Amygdala (tissue), 56 donors: ENCODE measurements around the gene COCH.
"Not testable (repeated sequence)": the region's sequence is repeated elsewhere in the genome, so short reads cannot be mapped to it uniquely, and the experiment has no call there.

Experiments used
- DNase-seq, 56 donors: peaks; one replicate each; lab custom pipeline; 2025; lab: John Stamatoyannopoulos, UW

COCH gene

DNA sequence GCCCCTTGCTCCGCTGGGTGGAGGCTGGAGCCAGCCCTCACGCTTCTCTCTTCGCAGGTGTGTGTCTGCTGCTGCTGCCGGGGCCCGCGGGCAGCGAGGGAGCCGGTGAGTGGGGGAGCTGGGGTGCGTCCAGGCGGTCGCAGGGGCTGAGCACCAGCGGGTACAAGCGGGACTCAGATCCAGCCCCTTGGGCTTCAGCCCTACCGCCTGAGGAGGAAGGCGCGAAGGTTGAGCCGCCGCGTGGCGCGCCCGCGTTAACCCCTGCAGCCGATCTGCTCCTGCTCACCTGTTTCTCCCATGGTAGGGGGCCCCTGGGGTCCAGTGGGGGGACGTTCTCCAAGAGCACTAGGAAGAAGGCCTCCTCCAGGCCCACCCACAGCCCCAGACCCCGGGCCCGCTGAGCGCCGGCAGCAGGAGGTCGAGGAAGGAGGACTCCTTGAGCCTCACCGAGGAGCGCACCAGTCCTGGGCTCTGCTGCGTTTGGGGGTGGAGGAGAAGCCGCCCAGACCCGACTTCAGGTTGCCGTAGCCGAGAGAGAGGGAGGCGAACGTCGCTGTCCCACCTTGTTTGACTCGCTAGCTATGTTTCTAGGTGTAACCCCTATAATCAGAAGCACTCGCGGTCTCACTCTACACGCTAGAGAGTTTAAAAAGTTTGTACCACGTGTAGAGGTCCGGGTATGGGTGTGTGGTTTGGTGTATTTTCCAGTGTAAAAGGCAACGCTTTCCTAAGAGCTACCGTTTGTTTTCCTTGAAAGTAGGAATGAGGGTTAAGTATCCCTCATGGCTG, 834 bp downstream of the COCH start:
- peak in 3 of 56 donors; percentile 3 to 14 (median 9) for DNase-seq

DNA sequence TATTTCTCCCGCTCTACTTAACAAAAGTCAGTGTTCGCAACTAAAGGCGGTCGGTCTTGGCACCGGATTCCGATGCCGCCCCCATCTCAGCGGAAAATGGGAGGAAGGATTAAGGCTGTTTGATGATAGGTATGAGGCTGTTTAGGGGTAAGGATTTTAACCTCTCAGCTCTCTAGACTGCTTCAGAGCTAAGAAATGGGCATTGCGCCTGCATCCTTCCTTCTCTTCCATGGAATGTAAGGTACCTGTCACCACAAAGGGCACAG, 1.4 kb downstream of the COCH start:
- DNase-seq: no peak

DNA sequence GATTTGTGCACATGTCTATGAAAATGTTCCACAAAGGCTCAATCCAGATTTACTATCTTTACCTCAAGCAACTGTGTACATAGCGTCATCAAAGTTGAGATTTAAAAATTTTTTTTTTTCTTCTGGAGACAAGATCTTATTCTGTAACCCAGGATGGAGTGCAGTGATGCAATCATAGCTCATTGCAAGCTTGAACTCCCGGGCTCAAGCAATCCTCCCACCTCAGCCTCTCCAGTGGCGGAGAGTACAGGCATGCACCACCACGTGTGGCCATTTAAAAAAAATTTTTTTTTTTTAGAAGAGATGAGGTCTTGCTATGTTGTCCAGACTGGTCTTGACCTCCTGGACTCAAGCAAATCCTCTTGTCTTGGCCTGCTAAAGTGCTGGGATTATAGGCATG, 2.3 kb downstream of the COCH start:
- no peak for DNase-seq

DNA sequence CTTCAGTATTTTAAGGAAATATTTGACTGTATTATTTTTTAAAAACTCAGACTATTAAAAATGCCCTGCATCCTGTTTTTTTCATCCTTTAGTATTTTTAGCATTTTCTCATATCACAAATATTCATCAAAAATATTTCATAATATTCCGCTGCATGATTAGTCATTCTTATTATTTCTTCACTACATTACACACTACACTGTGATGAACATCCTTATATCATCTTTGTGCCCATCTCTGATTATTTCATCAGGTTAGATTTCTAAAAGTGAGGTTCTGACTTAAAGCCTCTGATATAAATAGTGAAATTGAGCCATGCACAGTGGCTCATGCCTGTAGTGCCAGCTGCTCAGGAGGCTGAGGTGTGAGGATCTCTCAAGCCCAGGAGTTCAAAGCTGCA, 8.1 kb downstream of the COCH start:
- no peak for DNase-seq

DNA sequence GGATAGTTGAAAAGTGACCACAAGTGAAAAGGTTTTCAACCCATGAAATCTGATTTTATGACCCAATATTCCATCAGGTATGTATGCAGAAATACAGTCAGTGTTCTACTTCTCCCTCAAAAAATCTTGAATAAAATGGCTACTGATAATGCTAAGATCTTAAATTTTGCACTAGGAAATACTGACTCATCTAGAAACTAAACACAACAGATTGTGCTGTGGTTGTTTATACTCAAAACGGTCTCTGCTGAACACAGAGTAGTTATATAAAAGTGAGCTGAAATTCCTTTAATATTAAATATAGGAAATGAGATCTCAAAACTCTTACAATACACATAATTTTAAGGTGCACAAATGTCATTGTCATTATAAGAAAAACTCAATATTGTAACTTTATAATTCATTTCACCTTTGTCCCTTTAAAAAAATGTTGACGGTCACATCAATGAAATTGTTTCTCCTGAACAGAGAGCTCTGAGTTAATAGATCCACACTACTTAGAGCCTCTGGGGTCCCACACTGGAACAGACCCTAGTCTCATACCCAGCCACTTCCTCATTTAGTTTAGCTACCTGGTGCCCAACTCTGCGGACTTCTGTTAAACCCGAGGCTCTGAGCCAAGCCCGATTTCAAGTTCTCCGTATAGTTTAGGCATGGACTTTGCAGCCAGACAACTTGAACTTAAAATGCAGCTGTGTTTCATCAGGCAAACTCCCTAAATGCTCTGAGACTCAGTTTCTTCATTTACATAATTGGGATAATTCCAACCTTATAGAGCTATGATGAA, 9.3 kb downstream of the COCH start:
- no peak for DNase-seq

DNA sequence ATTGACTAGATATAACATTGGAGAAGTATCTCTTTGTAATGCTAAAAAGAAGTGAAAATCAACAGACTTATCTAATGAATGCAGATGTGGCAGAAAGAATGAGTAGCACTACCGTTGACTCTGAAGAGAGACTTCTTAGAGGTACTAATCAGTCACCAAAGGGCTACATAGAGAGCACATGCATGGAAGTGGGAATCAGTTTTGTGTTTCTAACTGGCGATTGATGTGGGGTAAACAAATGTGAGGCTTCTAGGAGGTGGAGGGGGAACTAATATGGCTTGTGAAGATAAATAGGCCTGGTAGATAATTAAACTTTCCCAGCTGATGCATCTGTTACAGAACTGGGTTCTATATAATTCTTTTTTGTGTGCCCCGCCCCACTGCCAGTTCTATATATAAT, 10.5 kb downstream of the COCH start:
- DNase-seq: no peak

DNA sequence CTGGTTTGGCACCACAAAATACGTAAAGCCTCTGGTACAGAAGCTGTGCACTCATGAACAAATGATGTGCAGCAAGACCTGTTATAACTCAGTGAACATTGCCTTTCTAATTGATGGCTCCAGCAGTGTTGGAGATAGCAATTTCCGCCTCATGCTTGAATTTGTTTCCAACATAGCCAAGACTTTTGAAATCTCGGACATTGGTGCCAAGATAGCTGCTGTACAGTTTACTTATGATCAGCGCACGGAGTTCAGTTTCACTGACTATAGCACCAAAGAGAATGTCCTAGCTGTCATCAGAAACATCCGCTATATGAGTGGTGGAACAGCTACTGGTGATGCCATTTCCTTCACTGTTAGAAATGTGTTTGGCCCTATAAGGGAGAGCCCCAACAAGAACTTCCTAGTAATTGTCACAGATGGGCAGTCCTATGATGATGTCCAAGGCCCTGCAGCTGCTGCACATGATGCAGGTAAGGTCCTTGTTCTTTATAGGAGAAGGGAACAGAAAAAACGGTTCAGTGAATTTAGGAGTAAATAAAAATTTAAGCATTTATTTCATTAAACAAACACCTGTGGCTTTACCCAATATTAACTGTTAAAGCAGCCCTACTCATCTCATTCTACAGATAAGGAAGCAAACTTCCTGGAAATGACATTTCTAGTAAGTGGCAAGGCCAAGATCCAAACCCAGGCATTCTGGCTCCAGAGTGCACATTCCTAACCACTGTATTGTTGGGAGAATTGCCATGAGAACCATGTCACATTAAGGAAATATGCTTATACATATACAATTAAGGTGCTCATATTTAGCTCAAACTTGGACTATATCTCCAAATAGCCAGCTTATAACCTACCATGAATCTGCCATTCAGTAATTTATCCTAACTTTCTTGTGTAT, 11.7 kb downstream of the COCH start:
- no peak for DNase-seq

DNA sequence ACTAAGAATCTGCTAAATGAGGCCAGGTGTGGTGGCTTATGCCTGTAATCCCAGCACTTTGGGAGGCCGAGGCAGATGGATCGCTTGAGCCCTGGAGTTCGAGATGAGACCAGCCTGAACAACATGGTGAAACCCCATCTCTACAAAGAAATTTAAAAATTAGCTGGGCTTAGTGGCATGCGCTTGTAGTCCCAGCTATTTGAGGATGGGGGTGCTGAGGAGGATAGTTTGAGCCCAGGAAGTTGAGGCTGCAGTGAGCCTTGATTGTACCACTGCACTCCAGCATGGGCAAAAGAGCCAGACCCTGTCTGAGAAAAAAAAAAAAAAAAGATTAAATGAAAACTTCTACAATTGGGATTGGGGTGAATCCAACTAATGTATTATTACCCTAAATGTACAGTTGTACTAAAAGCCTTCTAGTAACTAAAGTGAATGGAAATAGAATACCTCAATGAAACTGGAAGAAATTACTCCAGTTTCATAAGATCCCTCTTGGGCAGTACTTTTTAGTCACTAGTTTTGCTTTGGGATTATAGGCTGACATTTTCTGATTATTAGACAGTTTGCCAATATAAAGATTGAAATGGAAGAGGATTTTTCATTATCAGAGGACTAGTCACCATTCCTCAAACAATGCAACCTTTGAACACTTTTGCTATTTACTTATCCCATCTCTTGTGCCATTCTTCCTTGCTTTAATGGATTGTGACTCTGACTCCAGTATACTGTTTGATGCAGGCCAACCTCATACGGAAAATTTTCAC, 14.3 kb downstream of the COCH start:
- DNase-seq: no peak

DNA sequence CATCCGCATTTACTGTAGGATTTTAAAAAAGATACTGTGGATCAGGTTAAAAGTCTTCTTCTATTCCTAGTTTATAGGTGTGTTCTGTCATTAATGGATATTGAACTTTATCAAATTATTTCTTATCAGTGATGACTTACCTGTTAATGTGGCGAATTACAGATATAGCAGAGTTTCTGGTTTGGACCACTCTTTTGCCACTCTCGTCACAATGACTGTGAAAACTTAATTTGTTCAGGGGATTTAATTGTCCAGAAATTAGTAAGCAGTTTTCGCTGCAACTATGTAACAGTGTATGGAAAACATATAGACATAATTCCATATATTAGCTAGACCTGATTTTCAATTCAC, 14.9 kb downstream of the COCH start:
- DNase-seq: no peak

DNA sequence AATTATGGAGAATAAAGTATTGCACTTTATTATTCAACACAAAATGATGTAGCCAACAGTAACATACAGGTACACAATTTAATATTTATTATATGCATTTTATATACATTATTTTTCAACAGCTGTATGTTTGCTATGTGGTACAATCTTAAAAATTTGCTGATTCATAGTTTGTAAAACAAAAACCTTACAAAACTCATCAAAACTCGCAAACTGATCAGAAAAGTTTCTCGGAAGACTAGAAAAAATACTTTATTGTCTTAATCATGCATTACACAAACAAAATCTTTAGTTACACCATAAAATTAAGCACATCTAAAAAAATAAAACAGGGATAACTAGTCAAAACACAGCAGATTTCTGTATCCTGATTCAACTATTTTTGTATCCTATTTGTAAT, 19.5 kb downstream of the COCH start:
- no peak for DNase-seq

DNA sequence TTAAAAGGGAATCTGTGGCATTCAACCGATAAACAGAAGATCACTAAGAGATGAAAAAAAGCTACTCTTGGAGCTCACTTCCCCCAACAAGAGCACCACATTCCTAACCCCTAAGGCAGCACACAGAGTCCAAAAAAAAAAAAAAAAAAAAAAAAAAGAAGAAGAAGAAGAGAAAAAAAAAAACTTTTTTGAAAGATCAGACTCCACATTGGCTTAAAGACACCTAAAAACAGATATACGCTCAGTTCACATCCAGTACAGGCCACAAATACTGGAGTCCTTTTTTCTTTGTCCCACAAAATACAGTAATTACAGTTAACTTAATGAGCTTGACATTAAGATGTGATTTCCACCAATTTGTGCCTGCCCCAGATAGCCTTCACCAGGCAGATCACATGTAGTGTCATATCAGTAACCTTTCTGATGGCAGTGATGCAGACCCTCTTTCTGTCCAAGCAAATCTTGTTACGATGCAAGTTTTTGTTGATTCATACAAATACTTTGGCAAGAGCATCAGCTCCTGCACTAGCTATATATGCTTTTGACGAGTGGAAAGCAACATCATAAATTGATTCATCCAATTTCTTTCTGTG, 20.7 kb downstream of the COCH start:
- DNase-seq: no peak

DNA sequence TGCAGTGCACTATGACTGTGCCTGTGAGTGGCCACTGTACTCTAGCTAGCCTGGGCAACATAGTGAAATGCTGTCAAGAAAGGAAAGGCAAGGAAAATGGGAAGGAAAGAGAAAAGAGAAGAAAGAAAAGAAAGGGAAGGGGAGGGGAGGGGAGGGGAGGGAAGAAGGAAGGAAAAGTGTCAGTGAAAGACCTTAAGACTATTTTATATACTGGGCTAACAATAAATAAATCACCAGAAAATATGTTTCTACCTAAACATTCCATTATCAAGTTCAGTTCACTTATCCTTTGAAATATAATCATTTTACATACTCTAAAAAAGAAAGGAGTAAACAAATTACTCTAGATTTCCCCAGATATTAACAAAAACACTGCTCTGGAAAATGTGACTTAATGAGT, 22.1 kb downstream of the COCH start:
- no peak for DNase-seq

DNA sequence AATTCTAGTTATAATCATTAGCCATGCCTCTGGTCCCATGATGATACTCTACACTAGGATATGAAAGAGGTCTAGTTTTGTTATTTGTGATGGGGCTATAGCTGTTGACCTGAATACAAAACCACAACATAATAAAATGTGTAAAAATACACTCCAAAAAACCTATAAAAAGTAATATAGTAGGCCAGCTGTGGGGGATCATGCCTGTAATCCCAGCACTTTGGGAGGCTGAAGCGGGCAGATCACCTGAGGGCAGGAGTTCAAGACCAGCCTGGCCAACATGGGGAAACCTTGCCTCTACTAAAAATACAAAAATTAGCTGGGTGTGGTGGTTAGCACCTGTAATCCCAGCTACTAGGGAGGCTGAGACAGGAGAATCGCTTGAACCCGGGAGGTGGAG, 22.8 kb downstream of the COCH start:
- not testable (repeated sequence) for DNase-seq

DNA sequence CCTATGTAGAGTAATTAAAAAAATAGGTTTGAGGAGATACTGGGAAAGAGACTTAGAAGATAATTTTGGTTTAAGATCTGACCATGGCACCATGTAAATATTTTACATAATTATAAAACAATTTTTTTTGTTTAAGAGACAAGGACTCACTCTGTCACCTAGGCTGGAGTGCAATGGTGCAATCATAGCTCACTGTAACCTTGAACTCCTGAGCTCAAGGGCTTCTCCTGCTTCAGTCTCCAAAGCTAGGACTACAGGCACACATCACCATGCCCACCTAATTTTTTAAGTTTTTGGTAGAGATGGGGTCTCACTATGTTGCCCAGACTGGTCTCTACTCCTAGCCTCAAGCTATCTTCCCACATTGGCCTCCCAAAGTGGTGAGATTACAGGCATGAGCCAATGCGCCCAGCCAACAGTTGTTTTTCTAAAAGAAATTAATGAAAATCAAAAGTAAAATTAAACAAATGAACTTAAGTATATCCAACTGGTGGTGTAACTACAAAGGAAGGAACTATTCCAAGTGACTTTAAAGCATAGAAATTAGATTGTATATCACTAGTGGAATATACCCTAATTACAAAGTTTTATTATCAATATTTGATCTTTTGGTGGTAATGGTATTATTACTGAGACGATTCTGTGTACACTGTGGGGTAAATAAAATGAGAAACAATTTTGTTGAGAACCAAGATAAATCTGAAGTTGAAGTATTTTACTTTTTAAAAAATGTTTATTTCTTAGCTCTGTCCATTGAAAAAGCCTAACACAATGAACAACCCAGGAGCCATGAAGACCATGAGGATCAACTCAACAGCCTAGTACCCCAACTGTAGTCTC, 29.1 kb downstream of the COCH start:
- DNase-seq: no peak

DNA sequence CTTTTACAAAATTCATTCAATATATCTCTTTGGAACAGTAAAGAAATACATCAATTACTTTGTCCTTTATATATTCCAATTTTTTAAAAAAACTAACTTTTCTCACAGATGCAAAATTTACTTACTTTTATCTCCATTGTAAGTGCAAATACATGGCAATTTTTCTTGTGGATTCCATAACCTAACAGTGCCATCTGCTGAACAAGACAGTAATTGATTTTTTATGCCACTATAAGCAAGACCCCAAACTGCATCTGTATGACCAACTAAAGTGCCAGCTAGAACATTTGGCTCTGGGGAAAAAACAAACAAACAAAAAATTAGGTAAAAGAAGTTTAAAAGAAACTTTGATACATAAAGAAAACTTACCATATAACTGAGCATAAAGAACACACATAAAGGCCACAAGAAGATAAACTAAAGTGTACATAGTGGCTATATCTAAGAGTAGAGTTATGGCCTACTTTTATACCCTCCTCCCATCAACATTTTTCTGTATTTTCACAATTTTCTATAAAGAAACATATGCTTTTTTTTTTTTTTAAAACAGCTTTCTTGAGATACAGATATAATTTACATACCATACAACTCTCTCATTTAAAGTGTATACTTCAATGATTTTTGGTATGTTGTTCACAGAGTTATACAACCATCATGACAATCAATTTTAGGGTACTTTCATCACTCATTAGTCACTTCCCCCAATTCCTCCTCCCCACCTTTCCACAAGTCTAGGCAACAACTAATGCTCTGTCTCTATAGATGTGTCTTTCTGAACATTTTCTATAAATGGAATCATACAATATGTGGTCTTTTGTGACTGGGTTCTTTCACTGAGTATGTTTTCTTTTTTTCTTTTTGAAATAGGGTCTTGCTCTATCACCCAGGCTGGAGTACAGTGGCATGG, 32.6 kb downstream of the COCH start:
- DNase-seq: peak in 1 of 56 donors; percentile 37

DNA sequence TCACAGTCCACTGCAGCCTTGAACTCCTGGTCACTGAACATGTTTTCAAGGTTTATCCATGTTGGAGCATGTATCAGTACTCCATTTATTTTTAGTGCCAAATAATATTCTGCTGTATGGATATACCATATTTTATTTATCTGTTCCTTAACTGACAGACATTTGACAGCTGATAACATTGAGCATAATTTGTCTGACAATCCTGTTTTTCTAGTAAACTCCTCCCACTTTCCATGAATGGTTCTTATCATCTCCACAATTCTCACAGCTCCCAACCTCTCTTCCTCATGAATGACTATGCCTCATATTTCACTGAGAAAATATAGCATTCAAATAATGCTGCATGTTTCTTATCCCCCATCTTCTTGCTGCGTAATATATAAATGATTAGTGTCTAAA, 33.3 kb downstream of the COCH start:
- DNase-seq: no peak

DNA sequence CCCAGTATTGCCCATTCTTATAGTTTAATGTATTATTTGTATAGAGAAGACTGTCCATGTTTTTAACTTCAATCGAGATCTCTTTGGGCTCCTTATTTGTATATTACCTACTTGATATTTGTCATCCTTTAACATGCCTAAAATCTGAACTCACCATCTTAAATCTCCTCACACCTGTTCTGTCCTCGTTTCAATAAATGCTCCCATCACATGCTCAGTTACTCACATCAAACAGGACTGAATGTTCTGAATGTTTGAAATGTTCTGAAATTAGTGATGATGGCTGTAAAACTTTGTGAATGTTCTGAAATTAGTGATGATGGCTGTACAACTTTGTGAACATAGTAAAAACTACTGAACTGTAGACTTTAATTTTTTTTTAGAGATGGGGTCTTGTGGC, 34.5 kb downstream of the COCH start:
- no peak for DNase-seq

DNA sequence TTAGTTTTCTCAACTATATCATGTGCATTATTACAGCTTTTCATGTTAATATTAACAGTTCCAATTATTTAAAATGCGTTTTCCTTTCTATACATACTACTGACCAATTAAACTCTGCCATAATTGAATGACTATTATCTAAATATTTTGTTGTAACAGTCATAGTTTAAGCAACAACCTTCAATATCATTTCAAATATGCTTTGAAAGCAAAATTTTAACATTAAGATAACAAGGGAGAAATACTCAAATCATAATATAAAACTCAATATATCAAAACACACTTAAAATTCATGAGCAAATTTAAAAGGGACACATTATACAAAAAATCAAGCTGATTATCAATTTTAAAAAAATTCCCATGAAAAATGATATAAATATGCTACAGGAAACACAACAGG, 40.5 kb downstream of the COCH start:
- DNase-seq: no peak
